ENCODE measurements around the gene HIBCH. TPM values are rescaled to one million over a fixed set of nuclear protein-coding genes. Genes with fewer than 3 reads are reported as not detected.

The HIBCH gene
- total RNA-seq, 1 donor from 2014 or later: 24.5 TPM

GRCh38 chr2:190333928-190334327 is 14.3 kb upstream of the HIBCH start:
- no peaks in the 10 kb centered on the region for H3K27me3 ChIP-seq (ENCODE audit: low read depth)
- H3K9me3 ChIP-seq (replicated peaks): no peaks in the 10 kb centered on the region
- no peaks in the 10 kb centered on the region for H3K36me3 ChIP-seq
- peak overlapping the region; percentile 46 for H3K27ac ChIP-seq (replicated peaks)
- intact Hi-C loops (cut with micrococcal nuclease): no loop called here
- H3K4me1 ChIP-seq: peaks cover 18% of the 10 kb centered on the region
- DNase-seq: no peak
- no peak overlapping the region for H3K4me3 ChIP-seq
- TF ChIP-seq CTCF (IDR thresholded peaks at IDR 0.05; ENCODE audit: borderline replicate concordance): no peak

- H3K9me3 ChIP-seq (replicated peaks): no peaks in the 10 kb centered on the region
- no peak overlapping the region for H3K27ac ChIP-seq (replicated peaks)
- no peak overlapping the region for H3K4me3 ChIP-seq
- peaks cover 18% of the 10 kb centered on the region for H3K4me1 ChIP-seq
- no peaks in the 10 kb centered on the region for H3K36me3 ChIP-seq
- intact Hi-C loops (cut with micrococcal nuclease): no loop called here
- no peaks in the 10 kb centered on the region for H3K27me3 ChIP-seq (ENCODE audit: low read depth)
- TF ChIP-seq CTCF (IDR thresholded peaks at IDR 0.05; ENCODE audit: borderline replicate concordance): no peak
- no peak for DNase-seq
These were observed 13.8 kb upstream of the HIBCH start for GRCh38 chr2:190333395-190333794.

- Histone ChIP-seq H3K27me3 (ENCODE audit: low read depth) (no peaks in the 10 kb centered on the region), H3K9me3 (replicated peaks) (no peaks in the 10 kb centered on the region), H3K4me1 (peaks cover under 1% of the 10 kb centered on the region), H3K27ac (replicated peaks) (no peak overlapping the region), H3K4me3 (no peak overlapping the region), H3K36me3 (no peaks in the 10 kb centered on the region)
- intact Hi-C loops (cut with micrococcal nuclease): no loop called here
- no peak for DNase-seq
- TF ChIP-seq CTCF (IDR thresholded peaks at IDR 0.05; ENCODE audit: borderline replicate concordance): peak; percentile 40
These were observed 9.0 kb upstream of the HIBCH start for GRCh38 chr2:190328573-190329147.

GRCh38 chr2:190327867-190328572 is 8.4 kb upstream of the HIBCH start:
- H3K27ac ChIP-seq (replicated peaks): no peak overlapping the region
- intact Hi-C loops (cut with micrococcal nuclease): no loop called here

GRCh38 chr2:190325588-190325987 is 6.0 kb upstream of the HIBCH start:
- Histone ChIP-seq H3K4me3 (no peak overlapping the region), H3K4me1 (peaks cover 2% of the 10 kb centered on the region), H3K9me3 (replicated peaks) (no peaks in the 10 kb centered on the region), H3K27ac (replicated peaks) (no peak overlapping the region), H3K36me3 (no peaks in the 10 kb centered on the region), H3K27me3 (ENCODE audit: low read depth) (no peaks in the 10 kb centered on the region)
- no peak for TF ChIP-seq CTCF (IDR thresholded peaks at IDR 0.05; ENCODE audit: borderline replicate concordance)
- intact Hi-C loops (cut with micrococcal nuclease): no loop called here
- DNase-seq: no peak

More at GRCh38 chr2:190327867-190328572, 8.4 kb upstream of the HIBCH start:
- TF ChIP-seq CTCF (IDR thresholded peaks at IDR 0.05; ENCODE audit: borderline replicate concordance): no peak
- DNase-seq: no peak
- no peak overlapping the region for H3K4me3 ChIP-seq
- H3K9me3 ChIP-seq (replicated peaks): no peaks in the 10 kb centered on the region
- no peaks in the 10 kb centered on the region for H3K27me3 ChIP-seq (ENCODE audit: low read depth)
- H3K36me3 ChIP-seq: no peaks in the 10 kb centered on the region
- no peaks in the 10 kb centered on the region for H3K4me1 ChIP-seq
